Cardiac fibroblast (primary cell): ENCODE data around the gene TRAK1.
"Not testable (repeated sequence)": the region's sequence is repeated elsewhere in the genome, so short reads cannot be mapped to it uniquely, and the experiment has no call there.

Experiments used
- DNase-seq, 2 donors: peaks; one replicate each; pipeline versions ENCODE4 v3.0.0 to v3.0.0-alpha.2; 2010; ENCODE audit warnings: low read depth in 2 of 2
- H3K4me3 ChIP-seq, 2 donors: replicated peaks in 1 of 2; 1 replicate in 1 of 2; 2 replicates in 1 of 2; pipeline ENCODE4 v1.5.1; 2011; ENCODE audit warnings: low read depth in 2 of 2, low read length in 2 of 2, mild to moderate bottlenecking in 2 of 2, moderate library complexity in 1 of 2
- TF ChIP-seq, protein P1 (sequence below): IDR thresholded peaks from one replicate; pipeline ENCODE4 v1.5.1; 2011; ENCODE audit warnings: low read depth, mild to moderate bottlenecking, low read length, inconsistent platforms

The TRAK1 gene, protein sequence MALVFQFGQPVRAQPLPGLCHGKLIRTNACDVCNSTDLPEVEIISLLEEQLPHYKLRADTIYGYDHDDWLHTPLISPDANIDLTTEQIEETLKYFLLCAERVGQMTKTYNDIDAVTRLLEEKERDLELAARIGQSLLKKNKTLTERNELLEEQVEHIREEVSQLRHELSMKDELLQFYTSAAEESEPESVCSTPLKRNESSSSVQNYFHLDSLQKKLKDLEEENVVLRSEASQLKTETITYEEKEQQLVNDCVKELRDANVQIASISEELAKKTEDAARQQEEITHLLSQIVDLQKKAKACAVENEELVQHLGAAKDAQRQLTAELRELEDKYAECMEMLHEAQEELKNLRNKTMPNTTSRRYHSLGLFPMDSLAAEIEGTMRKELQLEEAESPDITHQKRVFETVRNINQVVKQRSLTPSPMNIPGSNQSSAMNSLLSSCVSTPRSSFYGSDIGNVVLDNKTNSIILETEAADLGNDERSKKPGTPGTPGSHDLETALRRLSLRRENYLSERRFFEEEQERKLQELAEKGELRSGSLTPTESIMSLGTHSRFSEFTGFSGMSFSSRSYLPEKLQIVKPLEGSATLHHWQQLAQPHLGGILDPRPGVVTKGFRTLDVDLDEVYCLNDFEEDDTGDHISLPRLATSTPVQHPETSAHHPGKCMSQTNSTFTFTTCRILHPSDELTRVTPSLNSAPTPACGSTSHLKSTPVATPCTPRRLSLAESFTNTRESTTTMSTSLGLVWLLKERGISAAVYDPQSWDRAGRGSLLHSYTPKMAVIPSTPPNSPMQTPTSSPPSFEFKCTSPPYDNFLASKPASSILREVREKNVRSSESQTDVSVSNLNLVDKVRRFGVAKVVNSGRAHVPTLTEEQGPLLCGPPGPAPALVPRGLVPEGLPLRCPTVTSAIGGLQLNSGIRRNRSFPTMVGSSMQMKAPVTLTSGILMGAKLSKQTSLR

DNA sequence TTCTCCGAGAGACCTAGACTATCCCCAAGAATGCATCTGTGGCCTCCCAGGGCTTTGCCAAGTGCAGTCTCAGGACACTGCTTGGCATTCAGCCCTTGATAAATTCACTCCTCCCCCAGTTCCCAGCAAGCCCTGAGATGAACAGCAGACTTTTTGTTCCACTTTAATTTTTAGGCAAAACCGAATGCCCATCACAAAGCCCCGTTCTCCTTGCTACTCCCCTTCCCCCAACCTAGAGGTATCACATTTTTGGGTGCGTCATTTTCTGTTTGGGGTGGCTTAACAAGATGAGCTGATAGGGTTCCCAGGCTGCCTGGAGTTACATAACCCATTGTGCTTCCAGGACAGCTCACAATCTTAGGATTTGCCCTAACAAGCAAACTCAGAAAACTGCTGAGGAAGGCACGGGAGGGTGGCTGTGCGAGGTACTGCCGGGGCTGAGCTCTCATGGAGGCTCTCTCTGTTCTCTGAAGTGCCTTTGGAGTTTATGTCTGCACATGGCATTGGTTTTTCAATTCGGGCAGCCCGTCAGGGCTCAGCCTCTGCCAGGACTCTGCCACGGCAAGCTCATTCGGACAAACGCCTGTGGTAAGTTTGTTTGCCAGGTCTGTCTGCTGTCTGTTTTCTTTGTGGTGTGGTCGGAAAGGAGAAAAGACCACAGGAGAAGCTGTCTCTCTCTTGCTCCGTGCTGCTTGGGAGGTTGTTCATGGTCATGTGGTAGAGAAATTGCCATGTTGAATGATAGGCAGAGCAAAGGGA is at the start of gene TRAK1:
TSS of gene TRAK1 (plus strand) at position 385 of the 759 bp plus-strand sequence. CDS start at position 498, 113 bp downstream.
- TF ChIP-seq, protein P1, sequence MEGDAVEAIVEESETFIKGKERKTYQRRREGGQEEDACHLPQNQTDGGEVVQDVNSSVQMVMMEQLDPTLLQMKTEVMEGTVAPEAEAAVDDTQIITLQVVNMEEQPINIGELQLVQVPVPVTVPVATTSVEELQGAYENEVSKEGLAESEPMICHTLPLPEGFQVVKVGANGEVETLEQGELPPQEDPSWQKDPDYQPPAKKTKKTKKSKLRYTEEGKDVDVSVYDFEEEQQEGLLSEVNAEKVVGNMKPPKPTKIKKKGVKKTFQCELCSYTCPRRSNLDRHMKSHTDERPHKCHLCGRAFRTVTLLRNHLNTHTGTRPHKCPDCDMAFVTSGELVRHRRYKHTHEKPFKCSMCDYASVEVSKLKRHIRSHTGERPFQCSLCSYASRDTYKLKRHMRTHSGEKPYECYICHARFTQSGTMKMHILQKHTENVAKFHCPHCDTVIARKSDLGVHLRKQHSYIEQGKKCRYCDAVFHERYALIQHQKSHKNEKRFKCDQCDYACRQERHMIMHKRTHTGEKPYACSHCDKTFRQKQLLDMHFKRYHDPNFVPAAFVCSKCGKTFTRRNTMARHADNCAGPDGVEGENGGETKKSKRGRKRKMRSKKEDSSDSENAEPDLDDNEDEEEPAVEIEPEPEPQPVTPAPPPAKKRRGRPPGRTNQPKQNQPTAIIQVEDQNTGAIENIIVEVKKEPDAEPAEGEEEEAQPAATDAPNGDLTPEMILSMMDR = no peak
- DNase-seq = peak; percentile 80 to 85
- H3K4me3 ChIP-seq = no peak within 1 kb of the TSS

DNA sequence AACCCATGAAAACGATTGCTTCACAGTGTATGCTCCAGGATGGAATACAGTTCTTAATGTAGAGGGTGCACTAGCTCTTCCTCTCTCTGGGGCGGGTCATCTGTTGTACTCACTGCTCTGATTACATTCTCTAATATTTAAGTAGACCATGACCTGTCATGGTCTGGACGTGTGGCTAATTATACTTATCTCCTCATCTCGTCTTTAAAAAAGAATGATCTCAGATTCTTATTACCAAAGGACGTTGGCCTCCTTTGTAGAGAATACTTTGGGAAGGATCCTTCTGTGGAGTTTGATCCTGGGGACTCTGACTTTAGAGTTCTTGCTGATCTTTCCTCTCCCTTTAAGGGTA is 48.4 kb upstream of the TRAK1 start:
- TF ChIP-seq, protein P1 = no peak
- no peak for DNase-seq
- H3K4me3 ChIP-seq = peak overlapping the region in 1 of 2 donors; percentile 2

DNA sequence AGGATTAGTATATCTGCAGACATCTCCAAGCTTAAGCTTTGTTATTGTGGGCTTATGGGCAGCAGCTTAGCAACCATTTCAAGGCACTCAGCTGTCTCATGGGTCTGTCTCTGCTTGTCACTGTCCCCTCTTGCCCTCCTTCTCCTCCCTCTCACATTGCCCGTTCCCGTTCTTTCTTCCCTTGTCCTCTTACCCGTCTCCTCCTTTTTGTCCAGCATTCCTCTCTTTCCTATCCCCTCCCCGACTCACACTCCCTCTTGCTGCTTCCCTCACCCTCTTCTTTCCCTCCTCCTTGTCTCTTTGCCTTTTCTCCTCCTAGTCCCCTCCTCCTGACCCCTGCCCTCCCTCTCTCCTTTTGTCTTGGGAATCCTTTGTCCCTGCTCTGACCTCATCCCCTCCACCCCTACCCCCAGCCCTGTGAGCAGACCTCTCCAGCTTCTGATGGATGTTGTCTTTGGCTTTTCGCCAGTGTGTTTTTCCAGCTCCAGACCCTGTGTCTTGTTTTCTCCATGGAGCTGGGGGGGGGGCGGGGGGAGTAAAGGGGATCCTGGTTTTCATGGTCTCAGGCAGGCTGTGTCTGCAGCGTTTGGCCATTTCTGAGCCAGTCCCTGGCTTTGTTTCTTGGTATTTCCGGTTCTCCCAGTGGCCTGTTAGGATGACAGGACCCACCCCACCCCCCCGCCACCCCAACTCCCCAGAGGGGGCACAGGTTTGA is 47.9 kb upstream of the TRAK1 start:
- H3K4me3 ChIP-seq = peak overlapping the region in 1 of 2 donors; percentile 2

DNA sequence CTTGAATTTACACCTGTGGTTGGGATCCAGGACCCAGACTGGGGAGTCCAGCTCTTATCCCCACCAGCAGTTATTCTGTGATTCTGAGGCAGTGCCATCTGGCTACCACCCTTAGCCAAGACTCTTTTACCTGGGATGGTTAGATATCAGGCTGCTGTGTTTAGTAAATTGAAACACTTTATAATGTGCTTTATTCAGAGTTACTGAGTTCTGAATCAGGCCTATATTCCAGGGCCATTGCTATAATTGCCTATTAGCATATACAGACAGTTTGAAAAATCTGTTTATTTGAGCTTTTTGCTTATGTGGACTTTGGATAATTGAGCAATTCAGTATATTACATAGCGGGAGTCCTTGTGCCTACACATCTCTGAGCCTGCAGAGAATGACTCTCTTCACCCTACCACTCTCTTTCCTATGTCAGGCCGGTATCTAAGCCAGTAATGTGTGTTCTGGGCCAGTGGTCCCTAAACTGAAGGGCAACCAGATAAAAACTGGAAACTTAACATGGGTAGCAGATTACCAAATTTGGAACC is 45.4 kb upstream of the TRAK1 start:
- no peak for DNase-seq
- TF ChIP-seq, protein P1 = no peak
- no peak overlapping the region for H3K4me3 ChIP-seq

More for the DNA sequence above, 47.9 kb upstream of the TRAK1 start:
- TF ChIP-seq, protein P1 = no peak
- DNase-seq = peak; percentile 80 to 96

DNA sequence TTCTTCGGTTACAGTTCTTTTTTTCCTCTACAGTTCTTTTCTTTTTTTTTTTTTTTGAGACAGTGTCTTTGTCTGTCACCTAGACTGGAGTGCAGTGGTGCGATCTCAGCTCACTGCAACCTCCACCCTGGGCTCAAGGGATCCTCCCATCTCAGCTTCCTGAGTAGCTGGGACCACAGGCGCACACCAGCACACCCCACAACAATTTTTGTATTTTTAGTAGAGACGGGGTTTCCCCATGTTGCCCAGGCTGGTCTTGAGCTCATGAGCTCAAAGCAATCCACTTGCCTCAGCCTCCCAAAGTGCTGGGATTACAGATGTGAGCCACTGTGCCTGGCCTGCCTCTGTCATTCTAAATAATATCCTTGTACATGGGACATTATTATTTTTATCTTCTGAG is 42.6 kb upstream of the TRAK1 start:
- not testable (repeated sequence) for DNase-seq

DNA sequence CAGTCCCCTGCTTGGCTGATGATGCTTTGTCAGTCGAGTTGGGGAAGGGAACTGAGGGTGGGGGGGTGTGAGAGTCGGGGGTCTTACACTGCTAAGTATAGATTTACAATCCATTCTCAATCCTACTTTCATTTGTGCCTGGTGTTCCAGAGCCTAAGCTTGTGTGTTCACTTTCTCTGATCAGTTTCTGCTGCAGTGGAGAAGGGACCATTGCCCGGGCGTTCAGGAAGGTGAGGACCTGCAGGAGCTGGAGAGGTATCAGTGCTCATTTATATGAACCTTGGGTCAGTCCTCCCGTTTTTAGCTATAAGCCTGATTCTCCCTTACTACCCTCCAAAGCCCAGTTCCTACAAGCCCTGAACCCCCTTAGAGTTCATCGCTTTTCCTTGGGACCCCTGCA is 41.0 kb upstream of the TRAK1 start:
- no peak overlapping the region for H3K4me3 ChIP-seq
- TF ChIP-seq, protein P1 = no peak
- no peak for DNase-seq

More for the DNA sequence above, 42.6 kb upstream of the TRAK1 start:
- H3K4me3 ChIP-seq = not testable (repeated sequence)
